Mesothelial cell of epicardium (in vitro differentiated cells): ENCODE measurements around the gene RABGGTA. TPM values are rescaled to one million over a fixed set of nuclear protein-coding genes. Genes with fewer than 3 reads are reported as not detected.

ENCODE experiments used
- DNase-seq, 2 experiments: peaks; one replicate each; pipeline ENCODE4 v3.0.0; 2021; ENCODE audit warnings: low spot score in 2 of 2; ENCODE audit not compliant: unreplicated experiment in 2 of 2
- H3K27ac Mint-ChIP-seq: 2 replicates; pipeline ENCODE4 v1.8.0; 2021; ENCODE audit warnings: mixed read lengths
- H3K27me3 Mint-ChIP-seq: 2 replicates; pipeline ENCODE4 v1.8.0; 2021; ENCODE audit warnings: low read depth, mixed read lengths
- H3K36me3 Mint-ChIP-seq: 2 replicates; pipeline ENCODE4 v1.8.0; 2021; ENCODE audit warnings: mixed read lengths
- H3K4me1 Mint-ChIP-seq: 2 replicates; pipeline ENCODE4 v1.8.0; 2021; ENCODE audit warnings: mixed read lengths
- H3K4me3 Mint-ChIP-seq: 2 replicates; pipeline ENCODE4 v1.8.0; 2021; ENCODE audit warnings: mild to moderate bottlenecking, moderate library complexity, mixed read lengths
- H3K9me3 Mint-ChIP-seq: 2 replicates; pipeline ENCODE4 v1.8.0; 2021; ENCODE audit warnings: mixed read lengths
- total RNA-seq: library from RNA; stranded (reverse); gene quantifications from 3 replicates; pipeline ENCODE4 v1.2.1, GENCODE V29; 2021
- TF ChIP-seq, protein P1 (sequence below): fragments of 200-600 bp; sonication (generic); IDR thresholded peaks from one replicate; pipeline ENCODE4 v1.5.0; 2021; ENCODE audit warnings: antibody characterized with exemption; ENCODE audit not compliant: unreplicated experiment

The RABGGTA gene
- total RNA-seq, 1 donor from 2014 or later: 28.7 TPM

DNA sequence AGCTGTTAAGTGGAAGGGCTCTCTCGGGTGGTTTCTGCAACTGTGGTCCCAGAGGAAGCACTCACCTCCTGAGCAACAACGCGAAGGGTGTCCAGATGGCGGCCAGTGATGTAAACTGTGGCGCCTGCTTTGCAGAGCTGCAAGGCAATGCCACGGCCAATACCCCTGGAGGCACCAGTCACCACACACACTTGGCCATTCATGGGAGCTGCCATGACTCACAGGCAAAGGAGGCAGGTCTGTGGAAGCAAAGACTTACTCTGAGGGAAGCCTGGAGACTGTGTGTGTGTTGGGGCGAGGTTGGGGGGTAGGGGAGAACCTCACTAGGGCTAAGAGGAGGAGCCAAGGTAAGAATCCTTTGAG is 27.5 kb upstream of the RABGGTA start:
- Mint-ChIP-seq H3K9me3 (no peaks in the 10 kb centered on the region), H3K4me3 (peak overlapping the region; percentile 97), H3K36me3 (peaks cover 7% of the 10 kb centered on the region), H3K27me3 (no peaks in the 10 kb centered on the region), H3K27ac (peak overlapping the region; percentile 97), H3K4me1 (peaks cover 36% of the 10 kb centered on the region)
- DNase-seq: no peak
- TF ChIP-seq, protein P1, sequence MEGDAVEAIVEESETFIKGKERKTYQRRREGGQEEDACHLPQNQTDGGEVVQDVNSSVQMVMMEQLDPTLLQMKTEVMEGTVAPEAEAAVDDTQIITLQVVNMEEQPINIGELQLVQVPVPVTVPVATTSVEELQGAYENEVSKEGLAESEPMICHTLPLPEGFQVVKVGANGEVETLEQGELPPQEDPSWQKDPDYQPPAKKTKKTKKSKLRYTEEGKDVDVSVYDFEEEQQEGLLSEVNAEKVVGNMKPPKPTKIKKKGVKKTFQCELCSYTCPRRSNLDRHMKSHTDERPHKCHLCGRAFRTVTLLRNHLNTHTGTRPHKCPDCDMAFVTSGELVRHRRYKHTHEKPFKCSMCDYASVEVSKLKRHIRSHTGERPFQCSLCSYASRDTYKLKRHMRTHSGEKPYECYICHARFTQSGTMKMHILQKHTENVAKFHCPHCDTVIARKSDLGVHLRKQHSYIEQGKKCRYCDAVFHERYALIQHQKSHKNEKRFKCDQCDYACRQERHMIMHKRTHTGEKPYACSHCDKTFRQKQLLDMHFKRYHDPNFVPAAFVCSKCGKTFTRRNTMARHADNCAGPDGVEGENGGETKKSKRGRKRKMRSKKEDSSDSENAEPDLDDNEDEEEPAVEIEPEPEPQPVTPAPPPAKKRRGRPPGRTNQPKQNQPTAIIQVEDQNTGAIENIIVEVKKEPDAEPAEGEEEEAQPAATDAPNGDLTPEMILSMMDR: no peak

DNA sequence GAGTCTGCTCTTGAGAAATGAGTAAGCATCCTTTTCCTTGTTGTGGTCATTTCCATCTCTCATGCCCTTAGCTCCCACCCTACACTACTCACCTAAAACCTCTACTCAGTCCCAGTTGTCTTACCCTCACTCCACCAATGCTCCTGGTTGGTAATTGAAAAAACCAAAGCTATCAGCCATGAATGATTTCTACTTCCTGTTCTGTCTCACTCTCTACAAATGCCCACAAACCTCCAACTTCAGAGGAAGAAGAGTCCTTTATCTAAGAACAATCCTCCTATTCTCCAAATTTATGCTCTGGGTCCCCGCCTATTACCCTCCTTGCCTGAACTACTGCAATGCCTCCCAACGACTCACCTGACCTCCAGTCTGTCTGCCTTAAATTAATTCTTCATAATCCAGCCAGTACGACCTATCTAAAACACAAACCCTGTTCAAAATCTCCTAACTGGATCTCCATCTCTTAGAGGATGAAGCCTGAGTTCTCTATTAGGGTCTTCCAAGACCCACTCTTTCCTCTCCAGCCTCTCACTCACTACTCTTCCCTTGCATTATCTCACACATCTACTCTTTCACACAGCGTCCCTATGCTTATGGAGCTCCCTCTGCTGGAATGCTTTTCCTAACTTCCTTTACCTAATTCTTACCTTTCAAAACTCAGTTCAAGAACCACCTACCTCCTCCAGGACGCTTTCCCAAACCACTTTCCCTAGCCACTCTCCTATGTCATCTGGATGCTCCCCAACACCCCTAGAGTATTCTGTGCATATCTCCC is 26.0 kb upstream of the RABGGTA start:
- no peaks in the 10 kb centered on the region for H3K27me3 Mint-ChIP-seq
- H3K4me3 Mint-ChIP-seq: peak overlapping the region; percentile 30
- DNase-seq: no peak
- H3K4me1 Mint-ChIP-seq: peaks cover 36% of the 10 kb centered on the region
- peaks cover 2% of the 10 kb centered on the region for H3K36me3 Mint-ChIP-seq
- TF ChIP-seq, protein P1: no peak
- no peaks in the 10 kb centered on the region for H3K9me3 Mint-ChIP-seq
- H3K27ac Mint-ChIP-seq: peak overlapping the region; percentile 32

DNA sequence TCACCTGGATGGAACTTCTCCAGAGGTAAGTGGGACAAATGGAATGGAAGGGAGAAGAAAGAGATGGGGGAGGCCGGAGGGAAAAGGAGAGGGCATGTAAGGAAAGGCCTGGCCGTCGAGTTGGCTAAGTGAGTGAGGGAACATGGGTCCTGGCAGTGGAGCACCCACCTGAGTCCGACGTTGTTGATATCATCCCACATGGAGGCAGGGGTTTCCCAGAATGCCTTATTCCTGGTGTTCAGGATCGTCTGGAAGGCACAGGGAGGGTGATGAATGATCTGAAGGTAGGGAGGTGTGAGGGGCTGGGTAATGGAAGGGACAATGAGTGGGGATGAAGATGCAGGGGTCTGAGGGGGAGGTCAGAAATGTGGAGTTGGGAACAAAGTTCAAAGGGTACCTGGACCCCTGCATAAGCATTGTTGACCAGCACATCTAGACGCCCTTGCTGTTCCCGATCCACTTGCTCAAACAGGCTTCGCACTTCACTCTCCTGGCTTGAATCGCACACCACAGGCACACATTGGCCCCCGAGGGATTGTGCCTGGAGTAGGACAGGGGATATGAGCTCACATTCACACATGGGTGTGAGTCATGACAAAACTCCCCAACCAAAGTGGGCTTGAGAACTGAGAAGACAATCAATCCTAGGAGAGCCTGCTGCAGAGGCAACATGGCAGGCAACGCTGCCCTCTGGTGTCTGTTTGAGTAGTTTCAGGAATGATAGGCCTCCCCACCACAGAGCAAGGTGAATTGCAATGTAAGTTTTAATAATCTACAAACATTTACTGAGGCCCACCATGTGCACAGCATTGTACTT is 25.2 kb upstream of the RABGGTA start:
- H3K36me3 Mint-ChIP-seq: peaks cover 3% of the 10 kb centered on the region

DNA sequence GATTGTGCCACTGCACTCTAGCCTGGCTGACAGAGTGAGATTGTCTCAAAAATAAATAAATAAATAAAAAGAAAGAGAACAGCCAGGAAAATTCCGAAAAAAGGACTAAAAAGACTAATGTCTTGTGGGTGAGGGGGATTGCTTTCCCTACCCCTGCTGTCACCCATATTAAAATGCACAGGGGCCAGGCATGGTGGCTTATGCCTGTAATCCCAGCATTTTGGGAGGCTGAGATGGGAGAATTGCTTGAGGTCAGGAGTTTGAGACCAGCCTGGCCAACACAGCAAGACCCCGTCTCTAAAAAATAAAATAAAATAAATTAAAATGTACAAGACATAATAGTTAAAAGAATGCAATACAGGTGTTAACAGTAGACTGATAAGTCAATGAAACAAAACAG is 22.1 kb upstream of the RABGGTA start:
- TF ChIP-seq, protein P1: no peak

More for the DNA sequence above, 25.2 kb upstream of the RABGGTA start:
- H3K27me3 Mint-ChIP-seq: no peaks in the 10 kb centered on the region
- H3K27ac Mint-ChIP-seq: peak overlapping the region; percentile 76
- TF ChIP-seq, protein P1: peak; percentile 56
- DNase-seq: peak in 1 of 2 experiments; percentile 61
- peaks cover 35% of the 10 kb centered on the region for H3K4me1 Mint-ChIP-seq
- no peak overlapping the region for H3K4me3 Mint-ChIP-seq
- H3K9me3 Mint-ChIP-seq: no peaks in the 10 kb centered on the region

DNA sequence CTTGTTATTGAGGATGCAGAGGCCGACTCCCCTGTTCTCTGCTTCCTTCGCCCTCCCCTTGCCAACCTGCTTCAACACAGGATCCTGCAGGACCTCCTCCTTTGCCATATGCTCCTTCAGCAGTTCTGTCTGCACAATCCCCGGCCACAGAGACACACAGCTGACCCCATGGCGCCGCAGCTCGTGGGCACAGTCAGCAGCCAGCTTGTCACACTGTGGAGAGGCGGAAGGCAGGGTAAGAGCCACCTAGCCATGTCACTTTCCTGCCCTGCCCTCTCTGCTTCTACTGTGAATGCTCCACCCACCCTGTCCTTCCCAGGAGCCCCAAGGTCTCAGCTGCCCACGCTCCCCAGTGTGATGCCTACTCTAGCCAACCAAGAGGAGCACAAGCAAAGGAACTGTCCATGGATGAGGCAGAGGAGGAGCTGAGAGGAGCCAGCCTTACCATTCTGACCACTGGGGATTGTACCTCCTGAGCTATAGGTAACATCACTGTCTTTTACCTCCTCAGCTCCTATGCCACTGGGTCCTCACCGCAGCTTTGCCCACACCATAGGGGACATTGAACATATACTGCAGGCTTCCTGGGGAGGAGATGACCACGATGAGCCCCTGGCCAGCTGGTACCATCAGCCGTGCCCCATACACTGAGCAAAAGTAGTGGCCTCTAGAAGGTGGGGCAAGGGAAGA is 20.9 kb upstream of the RABGGTA start:
- peaks cover 6% of the 10 kb centered on the region for H3K4me1 Mint-ChIP-seq

More for the DNA sequence above, 22.1 kb upstream of the RABGGTA start:
- no peak for DNase-seq
- H3K36me3 Mint-ChIP-seq: peaks cover 9% of the 10 kb centered on the region
- no peak overlapping the region for H3K4me3 Mint-ChIP-seq
- no peaks in the 10 kb centered on the region for H3K27me3 Mint-ChIP-seq
- no peak overlapping the region for H3K27ac Mint-ChIP-seq
- peaks cover 12% of the 10 kb centered on the region for H3K4me1 Mint-ChIP-seq
- H3K9me3 Mint-ChIP-seq: no peaks in the 10 kb centered on the region

More for the DNA sequence above, 20.9 kb upstream of the RABGGTA start:
- H3K27me3 Mint-ChIP-seq: no peaks in the 10 kb centered on the region
- peaks cover 9% of the 10 kb centered on the region for H3K36me3 Mint-ChIP-seq
- no peak overlapping the region for H3K27ac Mint-ChIP-seq
- H3K4me3 Mint-ChIP-seq: no peak overlapping the region
- no peaks in the 10 kb centered on the region for H3K9me3 Mint-ChIP-seq
- TF ChIP-seq, protein P1: no peak
- DNase-seq: no peak
